ENCODE data around the gene NR2C2AP.

The NR2C2AP gene, protein sequence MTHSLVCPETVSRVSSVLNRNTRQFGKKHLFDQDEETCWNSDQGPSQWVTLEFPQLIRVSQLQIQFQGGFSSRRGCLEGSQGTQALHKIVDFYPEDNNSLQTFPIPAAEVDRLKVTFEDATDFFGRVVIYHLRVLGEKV

DNA sequence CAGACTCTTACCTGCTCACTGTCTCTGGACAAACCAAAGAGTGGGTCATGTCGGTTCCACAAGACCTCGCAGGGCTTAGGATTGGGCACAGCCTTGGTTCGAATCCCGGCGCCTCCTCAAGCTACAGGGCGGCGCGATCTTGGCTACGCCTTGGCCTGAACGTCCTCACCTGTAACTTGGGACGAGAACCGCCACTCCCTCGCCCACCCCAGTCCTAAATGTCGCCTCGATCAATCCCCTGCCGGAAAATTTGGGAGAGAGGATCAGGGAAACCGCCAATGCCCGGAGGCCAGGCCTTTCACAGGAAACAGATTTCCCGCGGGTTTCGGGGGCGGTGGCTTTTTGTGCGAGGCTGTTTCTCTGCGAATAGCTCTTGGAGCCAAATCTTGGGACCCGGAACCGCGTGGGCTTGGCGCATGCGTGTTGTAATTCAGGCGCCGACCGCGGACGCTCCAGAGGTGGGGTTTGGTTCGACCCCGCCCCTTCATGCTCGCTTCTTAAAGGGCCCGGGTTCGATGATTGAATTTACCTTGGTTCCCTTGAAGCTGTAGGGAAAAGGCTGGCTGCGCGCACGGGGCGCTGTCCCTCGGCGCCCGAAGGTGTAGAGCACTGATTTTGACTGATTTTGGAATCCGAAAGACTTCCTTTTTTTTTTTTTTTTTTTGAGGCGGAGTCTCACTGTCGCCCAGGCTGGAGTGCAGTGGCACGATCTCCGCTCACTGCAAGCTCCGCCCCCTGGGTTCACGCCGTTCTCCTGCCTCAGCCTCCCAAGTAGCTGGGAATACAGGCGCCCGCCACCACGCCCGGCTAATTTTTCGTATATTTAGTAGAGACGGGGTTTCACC lies at the start of gene NR2C2AP:
TSS of gene NR2C2AP (minus strand) at position 403 of the 845 bp plus-strand sequence. CDS start at position 49, 354 bp downstream.
- no peak for TF ChIP-seq CTCF (IDR thresholded peaks at IDR 0.05; ENCODE audit: insufficient read depth, low read length, poor library complexity, severe bottlenecking)
- Histone ChIP-seq H3K27me3 (replicated peaks; ENCODE audit: control insufficient read depth, insufficient read depth, low read length) (no peaks in the 10 kb centered on the region), H3K4me3 (replicated peaks; ENCODE audit: low read depth, low read length) (peak within 1 kb of the TSS; percentile 65), H3K36me3 (ENCODE audit: control insufficient read depth, insufficient read depth, low read length) (peaks cover 8% of the 10 kb centered on the region)
- peak; percentile 92 for DNase-seq (ENCODE audit: extremely low read depth, insufficient read length)

GRCh38 chr19:19250196-19250801 lies 47.1 kb upstream of the NR2C2AP start:
- Histone ChIP-seq H3K36me3 (ENCODE audit: control insufficient read depth, insufficient read depth, low read length) (no peaks in the 10 kb centered on the region), H3K4me3 (replicated peaks; ENCODE audit: low read depth, low read length) (no peak overlapping the region), H3K27me3 (replicated peaks; ENCODE audit: control insufficient read depth, insufficient read depth, low read length) (no peaks in the 10 kb centered on the region)
- DNase-seq (ENCODE audit: extremely low read depth, insufficient read length), result no peak
- TF ChIP-seq CTCF (IDR thresholded peaks at IDR 0.05; ENCODE audit: insufficient read depth, low read length, poor library complexity, severe bottlenecking), result no peak

DNA sequence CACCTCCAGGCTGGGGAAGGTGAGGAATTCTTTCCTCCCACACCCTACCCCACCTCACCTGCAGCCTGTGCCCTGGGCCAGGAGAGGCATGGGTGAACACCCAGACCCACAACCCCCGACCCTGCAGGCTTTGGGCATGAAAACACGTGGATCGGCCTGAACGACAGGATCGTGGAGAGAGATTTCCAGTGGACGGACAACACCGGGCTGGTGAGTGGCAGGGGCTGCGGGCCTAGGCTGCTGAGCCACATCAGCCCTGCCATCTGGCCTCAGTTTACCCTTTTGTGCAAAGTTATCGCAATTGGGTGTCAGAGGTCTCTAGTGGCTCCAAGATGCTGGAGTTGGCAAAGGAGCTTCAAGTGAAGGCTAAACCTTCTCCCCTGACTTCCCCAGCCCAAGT lies 37.3 kb upstream of the NR2C2AP start:
- Histone ChIP-seq H3K36me3 (ENCODE audit: control insufficient read depth, insufficient read depth, low read length) (no peaks in the 10 kb centered on the region), H3K4me3 (replicated peaks; ENCODE audit: low read depth, low read length) (no peak overlapping the region), H3K27me3 (replicated peaks; ENCODE audit: control insufficient read depth, insufficient read depth, low read length) (no peaks in the 10 kb centered on the region)
- no peak for TF ChIP-seq CTCF (IDR thresholded peaks at IDR 0.05; ENCODE audit: insufficient read depth, low read length, poor library complexity, severe bottlenecking)
- DNase-seq (ENCODE audit: extremely low read depth, insufficient read length), result no peak

- no peak for DNase-seq (ENCODE audit: extremely low read depth, insufficient read length)
- Histone ChIP-seq H3K36me3 (ENCODE audit: control insufficient read depth, insufficient read depth, low read length) (no peaks in the 10 kb centered on the region), H3K27me3 (replicated peaks; ENCODE audit: control insufficient read depth, insufficient read depth, low read length) (no peaks in the 10 kb centered on the region), H3K4me3 (replicated peaks; ENCODE audit: low read depth, low read length) (no peak overlapping the region)
- TF ChIP-seq CTCF (IDR thresholded peaks at IDR 0.05; ENCODE audit: insufficient read depth, low read length, poor library complexity, severe bottlenecking), result no peak
Observed at GRCh38 chr19:19239675-19240074, 36.5 kb upstream of the NR2C2AP start.

- no peaks in the 10 kb centered on the region for H3K36me3 ChIP-seq (ENCODE audit: control insufficient read depth, insufficient read depth, low read length)
- no peak for TF ChIP-seq CTCF (IDR thresholded peaks at IDR 0.05; ENCODE audit: insufficient read depth, low read length, poor library complexity, severe bottlenecking)
- DNase-seq (ENCODE audit: extremely low read depth, insufficient read length), result no peak
- no peak overlapping the region for H3K4me3 ChIP-seq (replicated peaks; ENCODE audit: low read depth, low read length)
- H3K27me3 ChIP-seq (replicated peaks; ENCODE audit: control insufficient read depth, insufficient read depth, low read length), result no peaks in the 10 kb centered on the region
Observed at GRCh38 chr19:19238126-19238894, 35.1 kb upstream of the NR2C2AP start.
